HEK293 (cell line): ENCODE measurements around the gene PCBP1.
A peak's percentile ranks its signal among the peaks of the same experiment; 100 is the strongest.

ENCODE experiments used
- REST ChIP-seq: fragments of 450-650 bp; formaldehyde crosslinking; IDR thresholded peaks from 2 replicates; pipeline ENCODE4 v1.5.1; 2016; ENCODE audit warnings: missing biosample characterization, missing genetic modification characterization
- SP2 ChIP-seq: fragments of 450-650 bp; formaldehyde crosslinking; IDR thresholded peaks from 2 replicates; pipeline ENCODE4 v1.5.1; 2016; ENCODE audit warnings: missing biosample characterization, missing genetic modification characterization
- ZNF18 ChIP-seq: fragments of 450-650 bp; formaldehyde crosslinking; IDR thresholded peaks from 2 replicates; pipeline ENCODE4 v1.5.1; 2016; ENCODE audit warnings: missing biosample characterization, missing genetic modification characterization
- ZNF350 ChIP-seq: fragments of 450-650 bp; formaldehyde crosslinking; IDR thresholded peaks from 2 replicates; pipeline ENCODE4 v1.5.0; 2017; ENCODE audit warnings: missing biosample characterization, mild to moderate bottlenecking, missing genetic modification characterization
- ZNF768 ChIP-seq: fragments of 450-650 bp; formaldehyde crosslinking; IDR thresholded peaks from 2 replicates; pipeline ENCODE4 v1.5.1; 2018; ENCODE audit warnings: missing biosample characterization, mild to moderate bottlenecking, missing genetic modification characterization
- ZNF777 ChIP-seq: fragments of 450-650 bp; formaldehyde crosslinking; IDR thresholded peaks from 2 replicates; pipeline ENCODE4 v1.5.1; 2017; ENCODE audit warnings: missing biosample characterization, missing genetic modification characterization, borderline replicate concordance
- TF ChIP-seq, protein P1 (sequence below): fragments of 450-650 bp; formaldehyde crosslinking; IDR thresholded peaks from 2 replicates; pipeline ENCODE4 v1.5.1; 2016; ENCODE audit warnings: missing biosample characterization, missing genetic modification characterization
- TF ChIP-seq, protein P2 (sequence below): fragments of 450-650 bp; formaldehyde crosslinking; IDR thresholded peaks from 2 replicates; pipeline ENCODE4 v1.5.1; 2017; ENCODE audit warnings: missing biosample characterization, mild to moderate bottlenecking, missing genetic modification characterization, moderate library complexity

- no peak for TF ChIP-seq ZNF18
- TF ChIP-seq SP2 (tag by site-specific recombination): peak; percentile 40
- no peak for TF ChIP-seq REST (tag by site-specific recombination)
- TF ChIP-seq, protein P1, sequence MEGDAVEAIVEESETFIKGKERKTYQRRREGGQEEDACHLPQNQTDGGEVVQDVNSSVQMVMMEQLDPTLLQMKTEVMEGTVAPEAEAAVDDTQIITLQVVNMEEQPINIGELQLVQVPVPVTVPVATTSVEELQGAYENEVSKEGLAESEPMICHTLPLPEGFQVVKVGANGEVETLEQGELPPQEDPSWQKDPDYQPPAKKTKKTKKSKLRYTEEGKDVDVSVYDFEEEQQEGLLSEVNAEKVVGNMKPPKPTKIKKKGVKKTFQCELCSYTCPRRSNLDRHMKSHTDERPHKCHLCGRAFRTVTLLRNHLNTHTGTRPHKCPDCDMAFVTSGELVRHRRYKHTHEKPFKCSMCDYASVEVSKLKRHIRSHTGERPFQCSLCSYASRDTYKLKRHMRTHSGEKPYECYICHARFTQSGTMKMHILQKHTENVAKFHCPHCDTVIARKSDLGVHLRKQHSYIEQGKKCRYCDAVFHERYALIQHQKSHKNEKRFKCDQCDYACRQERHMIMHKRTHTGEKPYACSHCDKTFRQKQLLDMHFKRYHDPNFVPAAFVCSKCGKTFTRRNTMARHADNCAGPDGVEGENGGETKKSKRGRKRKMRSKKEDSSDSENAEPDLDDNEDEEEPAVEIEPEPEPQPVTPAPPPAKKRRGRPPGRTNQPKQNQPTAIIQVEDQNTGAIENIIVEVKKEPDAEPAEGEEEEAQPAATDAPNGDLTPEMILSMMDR (tag by site-specific recombination): no peak
- TF ChIP-seq ZNF768 (tag by site-specific recombination): no peak
- no peak for TF ChIP-seq ZNF777 (tag by site-specific recombination)
- TF ChIP-seq, protein P2, sequence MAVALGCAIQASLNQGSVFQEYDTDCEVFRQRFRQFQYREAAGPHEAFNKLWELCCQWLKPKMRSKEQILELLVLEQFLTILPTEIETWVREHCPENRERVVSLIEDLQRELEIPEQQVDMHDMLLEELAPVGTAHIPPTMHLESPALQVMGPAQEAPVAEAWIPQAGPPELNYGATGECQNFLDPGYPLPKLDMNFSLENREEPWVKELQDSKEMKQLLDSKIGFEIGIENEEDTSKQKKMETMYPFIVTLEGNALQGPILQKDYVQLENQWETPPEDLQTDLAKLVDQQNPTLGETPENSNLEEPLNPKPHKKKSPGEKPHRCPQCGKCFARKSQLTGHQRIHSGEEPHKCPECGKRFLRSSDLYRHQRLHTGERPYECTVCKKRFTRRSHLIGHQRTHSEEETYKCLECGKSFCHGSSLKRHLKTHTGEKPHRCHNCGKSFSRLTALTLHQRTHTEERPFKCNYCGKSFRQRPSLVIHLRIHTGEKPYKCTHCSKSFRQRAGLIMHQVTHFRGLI: no peak
- TF ChIP-seq ZNF350 (tag by site-specific recombination): no peak
These were observed 919 bp upstream of the PCBP1 start for GRCh38 chr2:70086278-70086837.
